SHP77 treated with DMSO at 0.1 percent for 48 hours (cell line): Measurements from ENCODE around the gene ZCRB1.

Source experiments
- DNase-seq: peaks from one replicate; lab custom pipeline; 2025; lab: John Stamatoyannopoulos, UW

The ZCRB1 gene

GRCh38 chr12:42278128-42278510, 47.8 kb downstream of the ZCRB1 start:
- DNase-seq: no peak

- no peak for DNase-seq
Observed at GRCh38 chr12:42277396-42278127, 48.3 kb downstream of the ZCRB1 start.

- no peak for DNase-seq
Observed at GRCh38 chr12:42275499-42275898, 50.4 kb downstream of the ZCRB1 start.

- DNase-seq: no peak
Observed at GRCh38 chr12:42273706-42274105, 52.2 kb downstream of the ZCRB1 start.

GRCh38 chr12:42270596-42270995, 55.3 kb downstream of the ZCRB1 start:
- DNase-seq: no peak

GRCh38 chr12:42267413-42268190, 58.3 kb downstream of the ZCRB1 start:
- no peak for DNase-seq

- DNase-seq: no peak
Observed at GRCh38 chr12:42266579-42267230, 59.2 kb downstream of the ZCRB1 start.

- no peak for DNase-seq
Observed at GRCh38 chr12:42262271-42262670, 63.6 kb downstream of the ZCRB1 start.
